GM18502 (cell line): ENCODE results near the gene ZNF644.
A peak's percentile ranks its signal among the peaks of the same experiment; 100 is the strongest.

Experiments used
- ATAC-seq: cut with Tn5 transposase; IDR thresholded peaks from one replicate; pipeline ENCODE4 v1.9.1; 2021; ENCODE audit warnings: mild to moderate bottlenecking; ENCODE audit not compliant: unreplicated experiment, poor library complexity

Gene ZNF644

GRCh38 chr1:91024481-91025119 is 2.8 kb upstream of the ZNF644 start:
- no peak for ATAC-seq

- no peak for ATAC-seq
Observed at GRCh38 chr1:91022518-91022929, 689 bp upstream of the ZNF644 start.

- peak; percentile 50 for ATAC-seq
Observed at GRCh38 chr1:91020967-91021685, 709 bp downstream of the ZNF644 start.

GRCh38 chr1:91020486-91020885 is 1.3 kb downstream of the ZNF644 start:
- no peak for ATAC-seq

DNA sequence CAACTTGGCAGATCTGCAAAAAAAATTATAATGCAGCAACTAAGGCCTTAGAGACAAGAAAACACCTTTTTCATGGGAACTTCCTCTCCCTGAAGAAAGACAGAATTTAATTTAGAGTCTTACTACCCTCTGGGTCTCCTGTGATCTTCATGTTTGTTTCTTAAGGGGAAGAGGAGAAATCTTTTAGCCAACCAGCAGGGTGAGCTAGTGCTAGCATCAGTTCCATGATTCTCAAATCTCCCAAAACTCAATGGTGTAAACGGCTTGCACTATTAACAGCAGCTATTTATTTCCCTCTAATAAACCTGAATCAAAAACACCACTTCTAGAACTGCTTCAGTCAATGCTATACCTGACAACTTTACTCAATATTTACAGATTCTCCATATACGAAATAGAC is 3.8 kb downstream of the ZNF644 start:
- no peak for ATAC-seq

GRCh38 chr1:91015794-91016550 is 5.9 kb downstream of the ZNF644 start:
- ATAC-seq = no peak

GRCh38 chr1:91015358-91015780 is 6.5 kb downstream of the ZNF644 start:
- no peak for ATAC-seq

DNA sequence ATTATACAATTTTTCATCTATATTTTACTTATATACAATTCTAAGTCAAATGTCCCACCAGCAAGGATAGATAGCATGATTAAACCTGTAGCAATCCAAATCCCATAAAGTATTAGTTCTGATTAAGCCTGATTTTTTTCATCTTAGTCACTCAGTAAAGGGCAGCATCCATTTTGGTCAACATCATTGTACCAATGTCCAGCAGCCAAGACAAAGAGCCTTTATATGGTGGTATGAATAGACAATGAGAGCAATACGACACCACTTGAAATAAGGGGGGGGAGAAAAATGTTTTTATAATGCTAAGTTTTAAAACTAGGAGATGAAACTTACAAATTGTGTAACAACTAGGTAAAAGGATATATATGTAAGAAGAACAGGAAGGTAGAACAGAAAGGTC is 7.4 kb downstream of the ZNF644 start:
- ATAC-seq = no peak

GRCh38 chr1:91013302-91013701 is 8.5 kb downstream of the ZNF644 start:
- ATAC-seq = no peak

GRCh38 chr1:91012196-91012595 is 9.6 kb downstream of the ZNF644 start:
- ATAC-seq = no peak

DNA sequence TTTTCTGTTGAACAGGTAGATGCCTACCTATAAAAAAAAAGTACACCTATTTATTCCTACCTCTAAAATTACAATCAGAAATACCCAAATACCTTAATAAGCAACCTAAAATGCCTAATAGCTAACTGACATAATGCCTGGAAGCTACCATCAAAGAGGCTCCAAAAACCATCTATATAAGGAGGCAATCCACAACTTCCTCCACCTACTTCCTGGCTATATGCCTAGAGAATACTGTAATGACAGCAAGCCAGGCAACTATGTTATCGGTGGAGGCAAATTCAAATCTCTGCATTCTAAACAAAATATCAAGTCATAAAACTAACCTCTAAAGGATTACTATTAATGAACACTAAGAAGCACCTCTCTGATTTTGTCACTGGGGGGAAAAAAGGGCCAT is 10.1 kb downstream of the ZNF644 start:
- no peak for ATAC-seq

- ATAC-seq = no peak
Observed at GRCh38 chr1:91007827-91008226, 14.0 kb downstream of the ZNF644 start.

- ATAC-seq = no peak
Observed at GRCh38 chr1:91007092-91007491, 14.7 kb downstream of the ZNF644 start.

DNA sequence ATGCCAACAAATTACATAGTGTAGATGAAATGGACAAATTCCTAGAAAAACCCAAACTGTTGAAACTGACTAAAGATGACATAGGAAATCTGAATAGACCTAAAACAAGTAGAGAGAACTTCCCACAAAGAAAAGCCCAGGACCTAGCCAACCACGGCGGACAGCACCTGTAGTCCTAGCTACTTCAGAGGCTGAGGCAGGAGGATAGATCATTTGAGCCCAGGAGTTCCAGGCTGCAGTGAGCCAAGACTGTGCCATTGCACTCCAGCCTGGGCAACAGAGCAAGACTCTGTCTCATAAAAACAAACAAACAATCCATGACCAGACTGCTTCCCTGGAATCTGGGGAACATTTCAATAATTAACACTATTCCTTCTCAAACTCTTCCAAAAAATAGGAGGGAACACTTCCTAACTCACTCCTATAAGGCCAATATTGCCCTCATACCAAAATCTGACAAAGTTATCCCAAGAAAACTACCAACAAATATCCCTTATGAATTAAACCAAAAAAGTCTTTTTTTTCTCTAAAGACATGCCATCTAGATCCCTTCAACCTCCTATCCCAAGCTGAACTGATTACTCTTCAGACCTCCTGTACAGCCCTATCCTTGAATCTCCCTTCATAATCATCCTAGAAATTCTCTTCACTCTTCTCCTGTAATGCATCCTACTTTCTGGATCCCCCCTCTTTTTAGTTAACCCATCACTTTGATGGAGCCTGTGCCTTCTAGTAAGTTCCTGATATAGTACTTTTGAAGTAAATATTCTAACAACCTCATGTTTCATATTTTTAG is 15.5 kb downstream of the ZNF644 start:
- ATAC-seq = no peak

GRCh38 chr1:91005285-91005684 is 16.6 kb downstream of the ZNF644 start:
- no peak for ATAC-seq

DNA sequence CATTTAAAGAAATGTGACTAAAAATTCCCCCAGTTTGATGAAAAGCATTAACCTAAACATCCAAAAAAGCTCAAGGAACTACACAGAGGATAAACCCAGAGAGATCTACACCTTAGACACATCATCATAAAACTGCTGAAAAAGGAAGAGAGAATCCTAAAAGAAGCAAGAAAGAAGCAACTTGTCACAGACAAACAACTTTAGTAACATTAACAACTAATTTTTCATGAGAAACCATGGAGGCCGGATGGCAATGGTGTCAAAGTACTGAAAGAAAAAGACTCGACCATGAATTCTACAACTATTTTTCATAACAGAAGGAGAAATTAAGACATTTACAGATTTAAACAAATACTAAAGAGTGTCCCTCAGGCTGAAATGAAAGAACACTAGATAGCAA is 17.7 kb downstream of the ZNF644 start:
- no peak for ATAC-seq

DNA sequence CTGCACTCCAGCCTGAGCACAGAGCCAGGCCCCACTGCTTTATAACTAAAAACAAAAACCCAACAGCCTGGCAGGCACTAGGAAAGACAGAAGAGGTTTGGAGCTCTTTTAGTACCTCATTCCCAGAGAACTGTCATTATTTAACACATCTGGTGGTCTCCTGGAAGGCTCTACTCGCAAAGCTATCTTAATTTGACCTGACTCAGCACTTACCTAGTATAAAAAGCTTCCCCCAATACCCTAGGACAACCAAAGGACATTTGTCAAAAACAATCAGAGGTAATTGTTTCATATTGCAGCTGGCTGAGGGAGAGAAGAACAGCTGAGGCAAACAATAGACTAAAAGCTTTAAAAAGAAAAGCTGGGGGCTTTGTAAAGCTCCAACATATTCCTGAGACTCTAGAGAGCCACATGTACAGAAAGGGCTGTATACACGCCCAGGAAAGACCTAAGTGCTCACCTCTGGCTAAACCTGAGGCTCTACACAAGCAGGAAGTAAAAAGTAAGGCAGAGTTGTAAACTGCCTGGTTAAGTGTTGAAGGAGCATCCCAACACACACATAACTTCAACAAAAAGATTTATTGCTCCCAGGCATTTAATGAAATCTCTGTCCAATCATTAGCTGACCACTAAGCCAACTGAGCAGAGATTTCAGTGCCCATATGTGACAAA is 25.0 kb downstream of the ZNF644 start:
- ATAC-seq = no peak

DNA sequence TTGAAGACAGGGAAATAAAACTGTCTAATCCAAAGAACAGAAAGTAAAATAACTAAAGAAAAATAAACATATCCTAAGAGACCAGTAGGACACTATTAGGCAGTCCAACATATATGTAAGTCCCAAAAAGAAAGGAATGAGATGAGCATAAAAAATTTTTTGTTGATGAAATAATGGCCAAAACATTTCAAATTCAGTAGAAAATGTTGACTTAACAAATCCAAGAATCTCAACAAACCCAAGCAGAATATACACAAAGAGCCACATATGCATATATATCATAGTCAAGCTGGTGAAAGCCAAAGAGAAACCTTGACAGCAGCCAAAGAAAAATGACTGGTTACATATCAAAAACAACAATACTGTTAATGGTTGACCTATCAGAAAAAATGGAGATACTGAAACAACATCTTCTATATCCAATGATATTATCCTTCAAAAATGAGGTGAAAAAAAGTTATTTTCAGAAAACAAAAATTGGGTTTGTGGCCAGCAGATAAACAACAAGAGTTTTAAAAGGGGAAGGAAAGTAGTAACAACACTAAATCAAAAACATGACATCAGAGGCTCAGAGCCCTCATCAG is 26.4 kb downstream of the ZNF644 start:
- no peak for ATAC-seq

DNA sequence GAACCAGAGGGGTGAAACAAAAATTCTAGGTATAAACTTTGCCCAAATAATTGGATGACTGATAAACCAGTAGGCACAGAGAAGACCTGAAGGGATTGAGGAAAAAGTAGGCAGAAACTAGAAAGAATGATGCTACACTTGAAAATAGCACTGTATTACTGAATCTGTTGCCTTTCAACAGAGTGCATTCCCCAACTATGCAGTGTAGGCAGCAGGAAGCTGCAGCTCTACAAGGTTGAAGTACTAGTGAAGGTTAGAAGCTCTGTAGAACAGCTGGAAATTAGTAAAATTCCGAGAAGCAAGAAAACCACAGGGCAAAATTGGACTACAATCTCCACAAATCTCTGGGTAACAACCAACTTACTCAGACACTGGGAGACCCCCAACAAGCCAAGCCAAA is 27.4 kb downstream of the ZNF644 start:
- no peak for ATAC-seq

GRCh38 chr1:90993245-90993644 is 28.6 kb downstream of the ZNF644 start:
- ATAC-seq = no peak
